K562 (cell line): Measurements from ENCODE around the gene SFI1. TPM values are rescaled to one million over a fixed set of nuclear protein-coding genes. Genes with fewer than 3 reads are reported as not detected.

Experiments used
- ARID1B ChIP-seq: fragments of 450-650 bp; IDR thresholded peaks from 2 replicates; pipeline ENCODE4 v1.6.1; 2016; ENCODE audit warnings: antibody characterized with exemption, mild to moderate bottlenecking, inconsistent platforms
- BRF1 ChIP-seq: IDR thresholded peaks from 3 replicates; pipeline ENCODE4 v1.6.1; 2011; ENCODE audit warnings: borderline replicate concordance, mild to moderate bottlenecking; ENCODE audit not compliant: insufficient read length; ENCODE audit errors: extremely low read depth
- CBX3 ChIP-seq, 2 experiments: IDR thresholded peaks; 1 replicate in 1 of 2; 2 replicates in 1 of 2; pipeline ENCODE4 v1.6.1; 2012; ENCODE audit warnings: inconsistent platforms in 2 of 2, low read length in 2 of 2, borderline replicate concordance in 1 of 2, control low read depth in 1 of 2
- CCNT2 ChIP-seq: IDR thresholded peaks from 2 replicates; pipeline ENCODE4 v1.6.1; 2011; ENCODE audit warnings: borderline replicate concordance, low read depth, mild to moderate bottlenecking, moderate library complexity, mixed read lengths, low read length; ENCODE audit not compliant: insufficient read length; ENCODE audit errors: extremely low read depth
- CEBPB ChIP-seq: fragments of 450-650 bp; IDR thresholded peaks from 2 replicates; pipeline ENCODE4 v1.6.1; 2016; ENCODE audit warnings: missing genetic modification characterization, missing compliant biosample characterization
- FOXA3 ChIP-seq, 2 experiments: fragments of 450-650 bp in 1 of 2; sonication (generic) in 1 of 2; formaldehyde crosslinking; IDR thresholded peaks in 1 of 2; conservative IDR thresholded peaks in 1 of 2; 2 replicates each; pipeline versions ENCODE4 v1.4.0 to v1.8.0; 2020 to 2022; ENCODE audit warnings: mild to moderate bottlenecking in 2 of 2, missing genetic modification reagents in 1 of 2
- HNRNPK ChIP-seq: fragments of 200-400 bp; formaldehyde crosslinking; IDR thresholded peaks from one replicate; pipeline ENCODE4 v1.6.1; 2018; ENCODE audit warnings: mild to moderate bottlenecking, low read depth, low read length; ENCODE audit not compliant: poor library complexity, severe bottlenecking
- KLF13 ChIP-seq: fragments of 450-650 bp; IDR thresholded peaks from 2 replicates; pipeline ENCODE4 v1.6.1; 2016; ENCODE audit warnings: missing genetic modification characterization, low read depth, mild to moderate bottlenecking, missing compliant biosample characterization, moderate library complexity, borderline replicate concordance
- MECOM ChIP-seq: fragments of 250-450 bp; sonication (Bioruptor Pico); IDR thresholded peaks from 2 replicates; pipeline ENCODE4 v1.8.0; 2022; ENCODE audit warnings: inconsistent platforms
- NCOA1 ChIP-seq: fragments of 450-650 bp; IDR thresholded peaks from 2 replicates; pipeline ENCODE4 v1.6.1; 2016; ENCODE audit warnings: low read depth
- NR2C1 ChIP-seq, 2 experiments: fragments of 450-650 bp; IDR thresholded peaks; 2 replicates each; pipeline ENCODE4 v1.6.1; 2017; ENCODE audit warnings: mild to moderate bottlenecking in 2 of 2, antibody characterized with exemption in 1 of 2, inconsistent platforms in 1 of 2, missing compliant biosample characterization in 1 of 2, missing genetic modification characterization in 1 of 2
- RCOR1 ChIP-seq, 2 experiments: IDR thresholded peaks; 2 replicates each; pipeline ENCODE4 v1.6.1; 2012; ENCODE audit warnings: low read depth in 2 of 2, low read length in 2 of 2, borderline replicate concordance in 1 of 2, improper control_type of control experiment in 1 of 2
- RNF2 ChIP-seq: sonication (generic); IDR thresholded peaks from 2 replicates; pipeline ENCODE4 v1.6.1; 2016
- ZNF24 ChIP-seq: fragments of 450-650 bp; IDR thresholded peaks from 2 replicates; pipeline ENCODE4 v1.6.1; 2016
- ZNF551 ChIP-seq: fragments of 250-450 bp; sonication (Bioruptor Pico); IDR thresholded peaks from 2 replicates; pipeline ENCODE4 v1.5.0; 2021; ENCODE audit warnings: mild to moderate bottlenecking, moderate library complexity
- polyA plus RNA-seq, 8 experiments: library from polyadenylated mRNA; depleted of rRNA in 4 of 8; stranded (reverse) in 5 of 8; unstranded in 3 of 8; fragments of >200 nt; fragmentation: Nextera tagmentation in 2 of 8; fragmentation: Illumina TruSeq in 1 of 8; extraction: Ambion mirVana in 2 of 8; extraction: Trizol in 1 of 8; gene quantifications; 2 replicates each; pipeline versions ENCODE4 v1.2.1 to v1.2.3, GENCODE V29; 2011 to 2014; ENCODE audit warnings: inconsistent platforms in 1 of 8, missing spikeins in 1 of 8
- total RNA-seq, 7 experiments: library from RNA; depleted of rRNA in 6 of 7; stranded (reverse); fragments of >200 nt in 6 of 7; fragmentation: Illumina TruSeq in 2 of 7; extraction: Trizol in 2 of 7; gene quantifications; 2 replicates each; pipeline versions ENCODE4 v1.2.1 to v1.2.3, GENCODE V29; 2011 to 2021; ENCODE audit warnings: low replicate concordance in 1 of 7
- TF ChIP-seq, protein P1 (sequence below): fragments of 200-800 bp; sonication (Bioruptor generic); IDR thresholded peaks from 2 replicates; pipeline ENCODE4 v1.6.1; 2017; ENCODE audit warnings: missing genetic modification characterization, missing compliant biosample characterization
- TF ChIP-seq, protein P2 (sequence below): sonication (generic); formaldehyde crosslinking; IDR thresholded peaks from 2 replicates; pipeline ENCODE4 v1.8.0; 2022; ENCODE audit warnings: mild to moderate bottlenecking, low read depth, missing genetic modification reagents
- TF ChIP-seq, protein P3 (sequence below): sonication (generic); formaldehyde crosslinking; IDR thresholded peaks from 2 replicates; pipeline ENCODE4 v1.8.0; 2022; ENCODE audit warnings: missing genetic modification reagents, mild to moderate bottlenecking, moderate library complexity, borderline replicate concordance
- TF ChIP-seq, protein P4 (sequence below): fragments of 450-650 bp; IDR thresholded peaks from 2 replicates; pipeline ENCODE4 v1.6.1; 2017; ENCODE audit warnings: antibody characterized with exemption, mild to moderate bottlenecking

SFI1 gene
- total and polyA plus RNA-seq, 9 of the 15 experiments (the other 6 are each of a cell fraction or from before 2014, with no cell fraction given) = 3.0 to 25.6 (median 14.1) TPM

DNA sequence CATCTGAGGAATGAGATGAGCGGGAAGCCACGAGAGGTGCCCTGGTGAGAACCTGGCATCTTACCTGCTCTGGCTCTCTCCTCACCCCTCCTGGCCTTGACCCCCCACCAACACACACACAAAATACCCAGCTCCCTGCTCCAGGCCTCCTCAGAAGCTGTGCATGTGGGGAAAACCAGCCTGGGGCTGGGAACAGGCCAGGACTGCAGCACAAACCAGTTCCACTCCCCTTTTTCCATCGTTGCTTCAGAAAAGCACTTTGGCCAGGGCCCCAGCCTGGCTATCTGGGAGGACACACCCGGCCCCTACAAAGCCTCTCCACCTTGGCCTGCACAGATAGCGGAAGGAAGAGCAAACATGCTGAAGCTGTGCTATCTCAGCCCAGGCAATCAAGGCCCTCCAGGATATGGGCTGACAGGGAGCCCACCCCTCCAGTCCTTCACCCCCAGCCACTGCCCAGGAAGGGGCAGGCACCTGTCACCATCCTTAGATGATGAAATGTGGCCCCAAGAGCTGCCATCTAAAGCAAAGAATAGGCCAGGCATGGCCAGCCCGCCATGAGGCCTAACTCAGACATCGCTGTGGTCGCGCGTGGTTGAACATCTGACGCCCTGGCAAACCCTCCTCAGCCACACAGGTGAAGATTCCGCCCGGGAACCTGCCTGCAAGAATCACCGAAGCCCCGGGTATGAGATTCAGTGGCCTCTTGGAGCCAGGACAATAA is 130.3 kb downstream of the SFI1 start (continued):
- TF ChIP-seq, protein P1, sequence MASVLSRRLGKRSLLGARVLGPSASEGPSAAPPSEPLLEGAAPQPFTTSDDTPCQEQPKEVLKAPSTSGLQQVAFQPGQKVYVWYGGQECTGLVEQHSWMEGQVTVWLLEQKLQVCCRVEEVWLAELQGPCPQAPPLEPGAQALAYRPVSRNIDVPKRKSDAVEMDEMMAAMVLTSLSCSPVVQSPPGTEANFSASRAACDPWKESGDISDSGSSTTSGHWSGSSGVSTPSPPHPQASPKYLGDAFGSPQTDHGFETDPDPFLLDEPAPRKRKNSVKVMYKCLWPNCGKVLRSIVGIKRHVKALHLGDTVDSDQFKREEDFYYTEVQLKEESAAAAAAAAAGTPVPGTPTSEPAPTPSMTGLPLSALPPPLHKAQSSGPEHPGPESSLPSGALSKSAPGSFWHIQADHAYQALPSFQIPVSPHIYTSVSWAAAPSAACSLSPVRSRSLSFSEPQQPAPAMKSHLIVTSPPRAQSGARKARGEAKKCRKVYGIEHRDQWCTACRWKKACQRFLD (CRISPR knock-in tag) = peak; percentile 67; the same call in 1 of the 2 replicates
- TF ChIP-seq ZNF24 (peak; percentile 65; the same call in 1 of the 2 replicates), BRF1 (no peak), MECOM (peak; percentile 95), CEBPB (tag) (peak; percentile 48), HNRNPK (no peak), KLF13 (tag) (no peak), NCOA1 (peak; percentile 88; the same call in 1 of the 2 replicates), NR2C1 (IDR thresholded peaks at IDR 0.05) (no peak), NR2C1 (tag; IDR thresholded peaks at IDR 0.05) (no peak), RCOR1 (IDR thresholded peaks at IDR 0.05; ENCODE audit: borderline replicate concordance in 1 of 2, low read depth in 2 of 2, low read length in 2 of 2) (peak; percentile 48 to 94; a peak in 3 of 4 replicates), FOXA3 (CRISPR knock-in tag; conservative IDR thresholded peaks at IDR 0.05 in 1 of 2, IDR thresholded peaks at IDR 0.05 in 1 of 2) (peak; percentile 81 to 92), RNF2 (peak; percentile 51; the same call in 1 of the 2 replicates), CBX3 (IDR thresholded peaks at IDR 0.05; ENCODE audit: borderline replicate concordance in 1 of 2, low read length in 2 of 2) (peak in 1 of 2 experiments; percentile 59; a peak in 1 of 3 replicates), CCNT2 (peak; percentile 88), ARID1B (peak; percentile 99), ZNF551 (CRISPR knock-in tag) (no peak)
- TF ChIP-seq, protein P2, sequence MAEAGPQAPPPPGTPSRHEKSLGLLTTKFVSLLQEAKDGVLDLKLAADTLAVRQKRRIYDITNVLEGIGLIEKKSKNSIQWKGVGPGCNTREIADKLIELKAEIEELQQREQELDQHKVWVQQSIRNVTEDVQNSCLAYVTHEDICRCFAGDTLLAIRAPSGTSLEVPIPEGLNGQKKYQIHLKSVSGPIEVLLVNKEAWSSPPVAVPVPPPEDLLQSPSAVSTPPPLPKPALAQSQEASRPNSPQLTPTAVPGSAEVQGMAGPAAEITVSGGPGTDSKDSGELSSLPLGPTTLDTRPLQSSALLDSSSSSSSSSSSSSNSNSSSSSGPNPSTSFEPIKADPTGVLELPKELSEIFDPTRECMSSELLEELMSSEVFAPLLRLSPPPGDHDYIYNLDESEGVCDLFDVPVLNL (CRISPR knock-in tag) = no peak
- TF ChIP-seq, protein P3, sequence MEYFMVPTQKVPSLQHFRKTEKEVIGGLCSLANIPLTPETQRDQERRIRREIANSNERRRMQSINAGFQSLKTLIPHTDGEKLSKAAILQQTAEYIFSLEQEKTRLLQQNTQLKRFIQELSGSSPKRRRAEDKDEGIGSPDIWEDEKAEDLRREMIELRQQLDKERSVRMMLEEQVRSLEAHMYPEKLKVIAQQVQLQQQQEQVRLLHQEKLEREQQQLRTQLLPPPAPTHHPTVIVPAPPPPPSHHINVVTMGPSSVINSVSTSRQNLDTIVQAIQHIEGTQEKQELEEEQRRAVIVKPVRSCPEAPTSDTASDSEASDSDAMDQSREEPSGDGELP (CRISPR knock-in tag) = peak; percentile 61; the same call in 1 of the 2 replicates
- TF ChIP-seq, protein P4, sequence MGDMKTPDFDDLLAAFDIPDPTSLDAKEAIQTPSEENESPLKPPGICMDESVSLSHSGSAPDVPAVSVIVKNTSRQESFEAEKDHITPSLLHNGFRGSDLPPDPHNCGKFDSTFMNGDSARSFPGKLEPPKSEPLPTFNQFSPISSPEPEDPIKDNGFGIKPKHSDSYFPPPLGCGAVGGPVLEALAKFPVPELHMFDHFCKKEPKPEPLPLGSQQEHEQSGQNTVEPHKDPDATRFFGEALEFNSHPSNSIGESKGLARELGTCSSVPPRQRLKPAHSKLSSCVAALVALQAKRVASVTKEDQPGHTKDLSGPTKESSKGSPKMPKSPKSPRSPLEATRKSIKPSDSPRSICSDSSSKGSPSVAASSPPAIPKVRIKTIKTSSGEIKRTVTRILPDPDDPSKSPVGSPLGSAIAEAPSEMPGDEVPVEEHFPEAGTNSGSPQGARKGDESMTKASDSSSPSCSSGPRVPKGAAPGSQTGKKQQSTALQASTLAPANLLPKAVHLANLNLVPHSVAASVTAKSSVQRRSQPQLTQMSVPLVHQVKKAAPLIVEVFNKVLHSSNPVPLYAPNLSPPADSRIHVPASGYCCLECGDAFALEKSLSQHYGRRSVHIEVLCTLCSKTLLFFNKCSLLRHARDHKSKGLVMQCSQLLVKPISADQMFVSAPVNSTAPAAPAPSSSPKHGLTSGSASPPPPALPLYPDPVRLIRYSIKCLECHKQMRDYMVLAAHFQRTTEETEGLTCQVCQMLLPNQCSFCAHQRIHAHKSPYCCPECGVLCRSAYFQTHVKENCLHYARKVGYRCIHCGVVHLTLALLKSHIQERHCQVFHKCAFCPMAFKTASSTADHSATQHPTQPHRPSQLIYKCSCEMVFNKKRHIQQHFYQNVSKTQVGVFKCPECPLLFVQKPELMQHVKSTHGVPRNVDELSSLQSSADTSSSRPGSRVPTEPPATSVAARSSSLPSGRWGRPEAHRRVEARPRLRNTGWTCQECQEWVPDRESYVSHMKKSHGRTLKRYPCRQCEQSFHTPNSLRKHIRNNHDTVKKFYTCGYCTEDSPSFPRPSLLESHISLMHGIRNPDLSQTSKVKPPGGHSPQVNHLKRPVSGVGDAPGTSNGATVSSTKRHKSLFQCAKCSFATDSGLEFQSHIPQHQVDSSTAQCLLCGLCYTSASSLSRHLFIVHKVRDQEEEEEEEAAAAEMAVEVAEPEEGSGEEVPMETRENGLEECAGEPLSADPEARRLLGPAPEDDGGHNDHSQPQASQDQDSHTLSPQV = peak; percentile 84
